Epithelial cell of proximal tubule (primary cell): ENCODE data around the gene EEF1AKMT4. TPM values are rescaled to one million over a fixed set of nuclear protein-coding genes. Genes with fewer than 3 reads are reported as not detected.

Experiments
- DNase-seq: peaks from one replicate; pipeline ENCODE4 v3.0.0-alpha.2; 2011; ENCODE audit warnings: low read depth
- H3K4me3 ChIP-seq: 2 replicates; pipeline ENCODE4 v1.5.1; 2011; ENCODE audit warnings: low read depth, mild to moderate bottlenecking, low read length
- total RNA-seq: library from RNA; depleted of rRNA; stranded (reverse); fragments of >200 nt; gene quantifications from 2 replicates; pipeline ENCODE4 v1.2.3, GENCODE V29; 2015
- TF ChIP-seq, protein P1 (sequence below): conservative IDR thresholded peaks from 2 replicates; pipeline ENCODE4 v1.5.1; 2012; ENCODE audit warnings: low read depth, mild to moderate bottlenecking, low read length

EEF1AKMT4 gene
- total RNA-seq, 1 donor from 2014 or later, result 6.2 TPM

DNA sequence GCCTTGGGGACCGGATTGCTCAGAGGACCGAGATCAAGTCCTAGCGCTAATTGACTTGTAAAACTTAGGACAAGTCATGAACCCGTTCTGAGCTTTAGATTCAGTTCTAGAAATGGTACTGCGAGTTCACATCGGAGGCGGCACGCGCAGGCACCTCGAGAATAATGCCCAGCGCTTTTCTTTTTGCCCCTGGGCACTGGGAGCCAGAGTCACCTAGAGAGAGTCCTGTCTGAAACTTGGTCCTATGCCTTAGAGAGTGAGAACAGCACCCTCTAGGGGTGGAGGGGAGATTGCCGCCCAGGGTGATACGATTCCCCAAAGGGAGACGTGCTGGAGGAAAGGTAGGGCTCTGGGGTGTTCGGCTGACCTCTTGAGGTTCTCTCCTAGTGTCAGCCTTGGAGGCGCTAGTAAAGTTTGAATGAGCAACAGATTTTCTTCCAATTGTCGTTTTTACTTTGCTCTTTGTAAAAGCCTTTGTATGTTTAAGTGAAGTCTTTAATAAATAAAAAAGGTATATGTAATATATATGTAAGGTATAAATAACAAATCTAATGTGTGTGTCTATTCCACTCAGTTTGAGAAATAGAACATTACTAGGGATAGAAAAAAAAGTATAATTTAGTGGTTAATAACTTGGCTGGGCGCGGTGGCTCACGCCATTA lies 826 bp downstream of the EEF1AKMT4 start:
- H3K4me3 ChIP-seq, result peak overlapping the region; percentile 88
- peak; percentile 57 for DNase-seq
- TF ChIP-seq, protein P1, sequence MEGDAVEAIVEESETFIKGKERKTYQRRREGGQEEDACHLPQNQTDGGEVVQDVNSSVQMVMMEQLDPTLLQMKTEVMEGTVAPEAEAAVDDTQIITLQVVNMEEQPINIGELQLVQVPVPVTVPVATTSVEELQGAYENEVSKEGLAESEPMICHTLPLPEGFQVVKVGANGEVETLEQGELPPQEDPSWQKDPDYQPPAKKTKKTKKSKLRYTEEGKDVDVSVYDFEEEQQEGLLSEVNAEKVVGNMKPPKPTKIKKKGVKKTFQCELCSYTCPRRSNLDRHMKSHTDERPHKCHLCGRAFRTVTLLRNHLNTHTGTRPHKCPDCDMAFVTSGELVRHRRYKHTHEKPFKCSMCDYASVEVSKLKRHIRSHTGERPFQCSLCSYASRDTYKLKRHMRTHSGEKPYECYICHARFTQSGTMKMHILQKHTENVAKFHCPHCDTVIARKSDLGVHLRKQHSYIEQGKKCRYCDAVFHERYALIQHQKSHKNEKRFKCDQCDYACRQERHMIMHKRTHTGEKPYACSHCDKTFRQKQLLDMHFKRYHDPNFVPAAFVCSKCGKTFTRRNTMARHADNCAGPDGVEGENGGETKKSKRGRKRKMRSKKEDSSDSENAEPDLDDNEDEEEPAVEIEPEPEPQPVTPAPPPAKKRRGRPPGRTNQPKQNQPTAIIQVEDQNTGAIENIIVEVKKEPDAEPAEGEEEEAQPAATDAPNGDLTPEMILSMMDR, result peak; percentile 99

DNA sequence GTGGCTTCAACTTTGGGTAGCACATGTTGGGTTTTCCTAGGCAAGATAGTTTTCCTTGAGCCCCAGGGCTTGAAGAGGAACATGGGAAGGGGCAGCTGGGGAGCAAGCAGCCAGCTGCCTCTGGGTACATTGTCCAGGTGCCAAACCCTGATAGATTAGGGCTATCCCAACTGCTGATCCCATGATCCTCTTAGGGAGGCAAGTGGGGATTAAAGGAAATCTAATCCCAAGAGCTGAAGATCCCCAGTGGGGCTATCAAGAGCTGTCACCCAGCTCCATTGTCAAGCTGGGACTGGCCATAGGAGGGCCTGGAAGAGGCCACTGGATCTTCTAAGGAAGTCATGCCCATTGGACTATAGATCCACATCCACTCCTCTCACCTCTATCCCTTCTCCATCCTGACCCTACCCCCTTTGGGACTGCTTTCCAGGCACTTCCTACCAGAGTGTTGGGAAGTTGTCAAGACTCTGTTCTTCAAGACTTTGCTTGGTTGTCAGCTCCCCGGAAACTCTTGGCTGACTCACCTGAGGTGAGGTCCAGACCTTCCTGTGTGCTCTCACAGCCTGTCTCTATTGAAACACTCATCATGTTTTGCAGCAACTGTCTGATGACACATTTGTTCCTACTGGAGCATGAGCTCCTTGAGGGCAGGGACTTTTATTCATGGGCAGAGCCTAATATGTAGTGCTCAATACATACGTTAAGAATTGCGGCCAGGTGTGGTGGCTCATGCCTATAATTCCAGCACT lies 6.0 kb downstream of the EEF1AKMT4 start:
- H3K4me3 ChIP-seq, result no peak overlapping the region
- TF ChIP-seq, protein P1, result no peak
- DNase-seq, result no peak

DNA sequence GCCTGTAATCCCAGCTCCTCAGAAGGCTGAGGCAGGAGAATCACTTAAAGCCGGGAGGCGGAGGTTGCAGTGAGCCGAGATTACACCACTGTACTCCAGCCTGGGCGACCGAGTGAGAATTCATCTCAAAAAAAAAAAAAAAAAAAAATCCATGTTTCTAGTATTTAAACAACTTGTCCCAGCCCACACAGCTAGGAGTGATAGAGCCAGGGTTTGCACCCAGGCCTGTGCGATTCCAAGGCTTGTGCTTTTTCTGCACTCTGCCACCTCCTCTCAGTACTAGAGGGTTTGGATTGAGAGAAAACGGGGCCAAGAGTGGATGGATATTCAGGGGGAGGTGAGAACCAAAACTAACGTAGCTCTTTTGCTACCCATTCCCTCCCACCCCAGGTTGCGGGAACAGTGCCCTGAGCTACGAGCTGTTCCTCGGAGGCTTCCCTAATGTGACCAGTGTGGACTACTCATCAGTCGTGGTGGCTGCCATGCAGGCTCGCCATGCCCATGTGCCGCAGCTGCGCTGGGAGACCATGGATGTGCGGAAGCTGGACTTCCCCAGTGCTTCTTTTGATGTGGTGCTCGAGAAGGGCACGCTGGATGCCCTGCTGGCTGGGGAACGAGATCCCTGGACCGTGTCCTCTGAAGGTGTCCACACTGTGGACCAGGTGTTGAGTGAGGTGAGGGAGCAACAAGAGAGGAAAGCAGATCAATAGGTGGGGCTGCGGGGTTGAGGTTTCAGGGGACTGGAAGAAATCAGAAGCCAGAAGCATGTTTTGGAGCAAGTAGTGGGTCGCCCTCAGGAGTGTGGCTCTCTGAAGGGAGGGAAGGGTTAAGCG lies 7.8 kb downstream of the EEF1AKMT4 start:
- TF ChIP-seq, protein P1, result no peak
- no peak for DNase-seq
- H3K4me3 ChIP-seq, result no peak overlapping the region

DNA sequence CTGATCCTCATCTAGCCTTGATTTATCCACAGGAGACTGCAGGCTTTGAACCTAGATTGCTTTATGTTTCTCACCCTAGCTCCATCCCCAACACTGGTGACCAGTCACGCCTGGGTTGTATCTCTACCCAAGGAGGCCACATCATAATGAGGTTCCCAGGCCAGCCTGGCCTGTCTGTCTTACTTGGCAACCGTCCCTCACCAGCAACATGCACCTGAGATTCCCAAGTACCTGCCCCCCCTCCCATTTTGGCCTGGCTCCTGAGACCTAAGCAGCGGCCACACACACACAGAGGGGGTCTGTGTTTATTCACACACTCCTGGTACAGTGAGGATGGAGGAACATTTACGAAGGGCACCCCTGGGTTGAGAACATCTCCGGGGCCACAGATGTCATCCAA lies 9.5 kb downstream of the EEF1AKMT4 start:
- DNase-seq, result no peak
- TF ChIP-seq, protein P1, result no peak
- no peak overlapping the region for H3K4me3 ChIP-seq

DNA sequence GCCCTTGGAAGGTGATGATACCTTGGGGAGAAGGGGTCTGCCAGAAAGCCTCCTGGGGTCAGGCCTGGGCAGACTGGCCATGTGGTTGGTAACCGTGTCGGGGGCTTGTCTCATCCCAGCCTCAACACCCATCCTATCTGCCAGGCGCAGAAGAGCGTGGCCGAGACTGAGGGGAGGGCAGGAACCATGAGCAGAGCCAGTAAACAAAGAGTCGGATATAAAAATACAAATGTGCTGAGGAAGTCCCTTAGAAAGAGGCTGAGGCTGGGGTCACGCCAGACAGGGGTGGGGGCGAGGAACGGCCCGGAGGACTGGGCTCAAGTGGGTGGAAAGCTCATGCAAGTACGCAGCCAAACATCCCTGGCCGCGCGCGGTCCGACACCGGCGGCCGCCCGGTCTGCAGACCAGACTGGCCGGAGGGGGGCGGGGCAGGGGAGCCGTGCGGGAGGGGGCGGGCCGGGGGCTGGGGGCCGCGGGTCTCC lies 10.0 kb downstream of the EEF1AKMT4 start:
- no peak overlapping the region for H3K4me3 ChIP-seq
- DNase-seq, result no peak
- TF ChIP-seq, protein P1, result no peak

DNA sequence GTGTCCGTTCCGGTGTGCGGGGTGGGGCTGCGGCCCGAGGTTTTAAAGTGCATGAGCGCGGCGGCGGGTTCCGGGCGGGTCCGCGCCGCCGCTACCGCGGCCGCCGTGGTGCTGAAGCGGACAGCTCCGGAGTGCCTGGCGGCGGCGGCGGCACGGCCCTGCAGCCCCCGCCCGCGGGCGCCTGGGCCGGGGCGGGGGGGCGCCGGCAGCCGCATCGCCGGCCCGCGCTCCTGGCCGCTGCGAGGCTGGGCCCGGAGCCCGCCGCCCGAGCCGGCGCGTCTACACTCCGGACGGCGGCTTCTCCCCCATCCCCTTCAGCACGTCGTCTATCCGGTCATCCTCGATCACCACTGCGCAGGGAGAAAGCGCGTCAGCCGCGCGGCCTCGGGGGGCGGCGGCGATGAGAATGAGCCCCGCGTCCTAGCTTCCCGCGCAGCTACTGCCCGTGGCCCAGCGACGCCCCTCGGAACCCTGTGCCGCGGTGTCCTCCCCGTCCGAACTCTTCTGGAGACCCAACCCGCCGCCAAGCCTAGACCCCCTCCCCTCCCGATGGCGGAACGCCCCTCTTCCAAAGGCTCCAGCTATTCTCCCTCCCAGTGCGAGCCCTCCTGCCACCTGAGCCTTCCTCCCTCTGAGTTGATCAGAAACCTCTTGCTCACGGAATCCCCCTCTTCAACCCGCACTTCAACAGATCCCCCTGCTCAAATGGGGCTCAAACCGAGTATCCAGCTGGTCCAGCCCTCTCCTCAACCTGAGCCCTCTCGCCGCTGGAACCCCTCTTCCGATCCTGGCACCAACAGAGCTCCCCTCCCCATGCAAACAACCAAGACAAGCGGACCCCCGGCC lies 10.6 kb downstream of the EEF1AKMT4 start:
- H3K4me3 ChIP-seq, result peak overlapping the region; percentile 58
- TF ChIP-seq, protein P1, result no peak
- DNase-seq, result no peak
